SU-DHL-6 (cell line): ENCODE data around the gene MTIF2.

Experiments used
- CTCF ChIP-seq: fragments of 200-600 bp; sonication (generic); IDR thresholded peaks from one replicate; pipeline ENCODE4 v1.5.1; 2017; ENCODE audit warnings: antibody characterized with exemption, mild to moderate bottlenecking, low read length, moderate library complexity; ENCODE audit not compliant: insufficient read depth, poor library complexity, severe bottlenecking
- EZH2phosphoT487 ChIP-seq: fragments of 200-600 bp; sonication (generic), shearing (Covaris generic); conservative IDR thresholded peaks from 2 replicates; pipeline ENCODE4 v1.6.1; 2018; ENCODE audit warnings: mild to moderate bottlenecking, antibody characterized with exemption, low read length, moderate library complexity, mixed read lengths

GRCh38 chr2:55247025-55247424, 22.0 kb downstream of the MTIF2 start:
- no peak for TF ChIP-seq CTCF
- no peak for TF ChIP-seq EZH2phosphoT487
